GM12875 (cell line): ENCODE measurements around the gene SPATA3.
"Not testable (repeated sequence)": the region's sequence is repeated elsewhere in the genome, so short reads cannot be mapped to it uniquely, and the experiment has no call there.

ENCODE experiments used
- H3K4me3 ChIP-seq: one replicate; pipeline ENCODE4 v1.5.1; 2011; ENCODE audit warnings: low read depth, low read length, control low read depth
- TF ChIP-seq, protein P1 (sequence below): IDR thresholded peaks from 2 replicates; pipeline ENCODE4 v1.5.1; 2011; ENCODE audit warnings: low read depth, mild to moderate bottlenecking, control low read depth, inconsistent platforms, low read length, moderate library complexity, borderline replicate concordance; ENCODE audit not compliant: insufficient read depth

SPATA3 gene

DNA sequence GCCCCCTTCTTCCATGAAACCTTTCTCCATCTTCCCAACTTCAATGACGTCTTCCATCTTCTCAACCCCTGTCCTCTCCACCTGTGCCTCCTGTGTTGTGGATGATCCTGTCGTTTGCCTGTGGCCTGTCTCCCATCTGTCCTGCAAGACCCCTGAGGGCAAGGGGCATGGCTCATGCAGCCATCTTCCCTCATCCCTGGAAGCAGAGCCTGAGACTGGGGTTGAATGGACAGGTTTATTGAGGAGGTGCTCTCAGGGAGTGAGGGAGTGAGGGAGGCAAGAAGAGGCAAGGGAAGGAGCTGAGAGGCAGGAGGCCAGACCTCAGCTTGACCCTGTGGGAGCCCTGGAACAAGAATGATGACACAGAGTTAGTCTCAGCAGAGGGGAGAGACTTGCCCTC lies 7.3 kb downstream of the SPATA3 start:
- TF ChIP-seq, protein P1, sequence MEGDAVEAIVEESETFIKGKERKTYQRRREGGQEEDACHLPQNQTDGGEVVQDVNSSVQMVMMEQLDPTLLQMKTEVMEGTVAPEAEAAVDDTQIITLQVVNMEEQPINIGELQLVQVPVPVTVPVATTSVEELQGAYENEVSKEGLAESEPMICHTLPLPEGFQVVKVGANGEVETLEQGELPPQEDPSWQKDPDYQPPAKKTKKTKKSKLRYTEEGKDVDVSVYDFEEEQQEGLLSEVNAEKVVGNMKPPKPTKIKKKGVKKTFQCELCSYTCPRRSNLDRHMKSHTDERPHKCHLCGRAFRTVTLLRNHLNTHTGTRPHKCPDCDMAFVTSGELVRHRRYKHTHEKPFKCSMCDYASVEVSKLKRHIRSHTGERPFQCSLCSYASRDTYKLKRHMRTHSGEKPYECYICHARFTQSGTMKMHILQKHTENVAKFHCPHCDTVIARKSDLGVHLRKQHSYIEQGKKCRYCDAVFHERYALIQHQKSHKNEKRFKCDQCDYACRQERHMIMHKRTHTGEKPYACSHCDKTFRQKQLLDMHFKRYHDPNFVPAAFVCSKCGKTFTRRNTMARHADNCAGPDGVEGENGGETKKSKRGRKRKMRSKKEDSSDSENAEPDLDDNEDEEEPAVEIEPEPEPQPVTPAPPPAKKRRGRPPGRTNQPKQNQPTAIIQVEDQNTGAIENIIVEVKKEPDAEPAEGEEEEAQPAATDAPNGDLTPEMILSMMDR, result no peak
- no peak overlapping the region for H3K4me3 ChIP-seq

DNA sequence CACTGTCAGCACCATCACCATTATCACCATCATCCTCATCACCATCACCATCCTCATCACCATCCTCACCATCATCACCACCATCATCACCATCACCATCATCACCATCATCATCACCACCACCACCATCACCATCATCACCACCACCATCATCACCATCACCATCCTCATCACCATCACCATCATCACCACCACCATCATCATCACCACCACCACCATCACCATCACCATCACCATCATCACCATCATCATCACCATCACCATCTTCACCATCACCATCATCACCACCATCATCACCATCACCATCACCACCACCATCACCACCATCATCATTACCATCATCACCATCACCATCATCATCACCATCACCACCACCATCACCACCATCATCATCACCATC lies 9.0 kb downstream of the SPATA3 start:
- not testable (repeated sequence) for H3K4me3 ChIP-seq

DNA sequence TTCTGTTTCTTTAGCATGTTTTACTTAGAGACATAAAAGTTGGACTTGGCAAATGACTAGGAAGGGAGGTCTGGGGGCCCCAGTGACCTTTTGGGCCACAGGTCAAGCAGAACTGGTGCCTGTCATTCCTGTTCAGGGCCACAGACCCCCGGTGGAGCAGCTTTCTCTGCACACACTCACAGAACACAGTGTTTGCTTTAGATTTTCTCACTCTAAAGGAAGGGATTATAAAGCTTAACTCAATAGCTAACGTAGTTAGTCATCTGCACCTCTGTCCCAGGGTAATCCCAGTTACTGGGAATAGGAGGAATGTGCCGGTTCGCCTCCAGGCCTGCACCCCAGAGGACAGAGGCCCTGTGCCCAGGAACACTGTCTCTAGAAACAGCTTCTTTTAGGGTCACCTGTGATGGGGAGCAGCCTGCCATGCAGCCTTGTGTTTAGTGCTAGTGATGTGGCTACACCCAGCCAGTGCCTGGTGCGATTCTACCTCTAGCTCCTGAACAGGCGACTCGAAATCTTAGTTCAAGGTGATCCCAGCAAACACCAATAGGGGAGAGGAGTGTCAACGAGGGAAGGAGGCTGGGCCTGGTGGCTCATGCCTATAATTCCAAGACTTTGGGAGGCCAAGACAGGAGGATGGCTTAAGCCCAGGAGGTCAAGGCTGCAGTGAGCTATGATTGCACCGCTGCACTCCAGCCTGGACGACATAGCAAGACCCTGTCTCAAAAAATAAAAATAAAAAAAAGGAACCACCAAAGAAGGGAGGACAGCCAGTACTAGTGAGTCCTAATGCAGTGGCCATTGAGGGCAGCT lies 11.6 kb downstream of the SPATA3 start:
- no peak overlapping the region for H3K4me3 ChIP-seq
- TF ChIP-seq, protein P1, result no peak

DNA sequence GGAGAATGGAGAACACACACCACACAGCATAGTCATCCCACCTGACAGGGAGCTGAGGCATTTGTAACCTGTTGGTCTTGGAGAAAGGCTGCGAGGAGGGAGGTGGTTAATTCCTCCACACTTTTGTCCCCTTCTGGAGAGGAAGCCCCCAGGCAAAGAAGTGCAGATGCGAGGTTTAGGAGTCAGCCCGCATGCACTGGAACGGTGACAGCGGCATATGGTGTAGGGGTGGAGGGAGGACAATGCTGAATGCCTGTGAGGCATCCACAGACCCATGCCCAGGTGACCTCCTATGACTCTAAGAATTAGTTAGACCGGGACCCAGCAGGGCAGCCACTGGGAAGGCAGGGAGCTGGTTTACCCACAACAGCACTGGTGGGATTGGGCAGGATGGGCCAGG lies 12.2 kb downstream of the SPATA3 start:
- TF ChIP-seq, protein P1, result no peak

DNA sequence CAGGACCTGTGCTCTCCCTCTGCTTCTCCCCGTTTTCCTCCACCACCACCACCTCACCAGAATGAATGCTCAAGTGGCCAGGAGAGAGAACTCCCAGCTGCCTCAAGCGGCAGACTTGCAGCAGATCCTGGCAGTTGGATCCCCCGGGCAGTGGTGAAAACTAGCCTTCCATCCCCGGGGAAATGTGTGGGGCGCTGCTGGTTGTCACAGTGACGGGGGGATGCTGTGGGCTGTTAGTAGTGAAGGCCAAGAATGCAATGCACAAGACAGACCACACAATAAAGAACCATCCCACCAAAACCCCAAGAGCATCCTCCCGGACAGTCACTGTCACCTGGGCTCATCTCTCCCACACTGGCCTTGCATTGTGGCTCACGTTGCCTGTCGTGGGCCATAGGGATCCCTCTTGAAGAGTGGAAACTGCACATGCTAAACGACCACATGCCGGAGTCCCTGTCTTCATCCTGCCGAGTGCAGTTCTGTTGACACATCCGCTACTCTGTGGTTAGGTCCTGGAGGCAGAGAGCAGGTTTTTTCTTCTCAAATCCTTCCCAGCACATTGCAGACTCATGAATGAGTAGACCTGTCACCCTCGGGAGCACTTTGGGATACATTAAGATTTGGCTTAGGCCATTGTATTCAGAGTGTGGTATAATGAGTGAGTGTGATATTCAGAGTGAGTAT lies 13.5 kb downstream of the SPATA3 start:
- TF ChIP-seq, protein P1, result no peak
- H3K4me3 ChIP-seq, result no peak overlapping the region

More for the DNA sequence above, 12.2 kb downstream of the SPATA3 start:
- H3K4me3 ChIP-seq, result no peak overlapping the region

DNA sequence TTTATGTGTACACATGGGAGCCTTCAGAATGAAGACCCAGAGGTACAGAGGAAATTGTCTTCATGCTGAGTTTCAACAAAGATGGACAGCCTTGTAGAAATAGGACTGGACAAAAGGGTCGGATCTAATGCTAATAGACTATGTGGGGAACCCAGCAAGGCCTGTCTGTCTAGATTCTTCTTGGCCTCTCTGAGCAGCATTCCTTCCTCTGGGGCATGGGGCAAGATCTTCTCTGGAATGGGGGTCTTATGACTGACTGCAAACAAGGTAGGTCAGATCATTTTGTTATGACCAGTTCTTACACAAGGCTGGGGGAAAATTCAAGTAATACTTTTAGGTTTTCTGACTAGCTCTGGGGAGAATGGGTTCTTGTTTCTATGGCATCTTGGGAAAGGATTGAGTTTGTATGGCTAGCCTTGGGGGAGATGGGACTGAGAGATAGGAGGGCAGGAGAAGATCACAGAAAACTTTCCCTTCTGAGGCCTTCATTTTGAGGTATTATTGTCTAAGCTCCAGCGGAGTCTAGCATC lies 14.3 kb downstream of the SPATA3 start:
- TF ChIP-seq, protein P1, result no peak
- no peak overlapping the region for H3K4me3 ChIP-seq

DNA sequence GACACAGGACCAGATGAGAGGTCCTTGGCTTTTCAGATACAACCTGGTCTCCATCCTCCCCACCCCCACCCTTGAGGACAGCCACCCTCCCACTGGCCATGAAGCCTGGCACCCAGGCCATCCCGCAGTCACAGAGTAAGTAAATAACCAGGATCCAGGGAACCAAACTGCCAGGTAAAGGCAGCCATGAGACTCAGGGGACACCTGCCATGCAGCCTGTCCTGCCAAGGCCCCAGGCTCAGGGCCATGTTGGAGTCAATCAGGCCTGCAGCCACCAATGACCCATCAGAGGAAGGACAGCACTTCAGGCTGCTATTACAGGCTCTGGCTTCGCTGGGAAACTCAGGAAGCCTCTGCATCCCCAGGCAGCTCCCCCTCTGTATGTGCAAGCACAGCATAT lies 15.6 kb downstream of the SPATA3 start:
- no peak overlapping the region for H3K4me3 ChIP-seq
- TF ChIP-seq, protein P1, result no peak
